OCI-LY3 (cell line): ENCODE results near the gene PIK3CD.
"Not testable (repeated sequence)": the region's sequence is repeated elsewhere in the genome, so short reads cannot be mapped to it uniquely, and the experiment has no call there.

ENCODE experiments used
- H2AFZ ChIP-seq: fragments of 200-600, 300-600 bp; shearing (Covaris generic); 2 replicates; pipeline ENCODE4 v1.6.0; 2014; ENCODE audit warnings: antibody characterized with exemption, low read depth, low read length
- H3K27ac ChIP-seq: fragments of 200-600, 300-600 bp; sonication (generic); 2 replicates; pipeline ENCODE4 v1.5.1; 2014; ENCODE audit warnings: mild to moderate bottlenecking, low read length, moderate library complexity, mixed read lengths
- H3K27me3 ChIP-seq: fragments of 200-600, 300-600 bp; sonication (generic); 2 replicates; pipeline ENCODE4 v1.6.1; 2014; ENCODE audit warnings: low read depth, low read length, mixed read lengths
- H3K36me3 ChIP-seq: fragments of 200-600, 300-600 bp; sonication (generic); replicated peaks from 2 replicates; pipeline ENCODE3; 2014; ENCODE audit warnings: low read depth, low read length, mixed read lengths
- H3K4me1 ChIP-seq: fragments of 300-600, 200-600 bp; sonication (generic); 2 replicates; pipeline ENCODE4 v1.6.1; 2014; ENCODE audit warnings: low read length, mixed read lengths
- H3K4me2 ChIP-seq: fragments of 200-600, 300-600 bp; sonication (generic); 2 replicates; pipeline ENCODE4 v1.6.1; 2014; ENCODE audit warnings: low read length, mixed read lengths
- H3K4me3 ChIP-seq: fragments of 300-600, 200-600 bp; sonication (generic); 2 replicates; pipeline ENCODE4 v1.5.1; 2014; ENCODE audit warnings: antibody characterized with exemption, mild to moderate bottlenecking, low read length, moderate library complexity
- H3K79me2 ChIP-seq: fragments of 300-600, 200-600 bp; shearing (Covaris generic); 2 replicates; pipeline ENCODE4 v1.6.1; 2014; ENCODE audit warnings: mild to moderate bottlenecking, low read length, mixed read lengths
- H3K9ac ChIP-seq: fragments of 300-600, 200-600 bp; shearing (Covaris generic); 2 replicates; pipeline ENCODE4 v1.6.0; 2014; ENCODE audit warnings: mild to moderate bottlenecking, low read length, moderate library complexity
- H3K9me3 ChIP-seq: fragments of 200-600, 300-600 bp; shearing (Covaris generic); 2 replicates; pipeline ENCODE4 v1.6.1; 2014; ENCODE audit warnings: low read length, mixed read lengths; ENCODE audit not compliant: insufficient read depth
- H4K20me1 ChIP-seq: fragments of 200-600, 300-600 bp; sonication (generic); 2 replicates; pipeline ENCODE4 v1.6.1; 2016; ENCODE audit warnings: low read length, mixed read lengths; ENCODE audit not compliant: insufficient read depth
- EZH2phosphoT487 ChIP-seq: fragments of 200-600 bp; shearing (Covaris generic); IDR thresholded peaks from 2 replicates; pipeline ENCODE4 v1.6.1; 2018; ENCODE audit warnings: antibody characterized with exemption, mixed run types, low read depth
- TF ChIP-seq, protein P1 (sequence below): fragments of 200-600, 300-600 bp; sonication (generic); IDR thresholded peaks from 2 replicates; pipeline ENCODE4 v1.5.1; 2014; ENCODE audit warnings: antibody characterized with exemption, low read length, low read depth

PIK3CD gene

DNA sequence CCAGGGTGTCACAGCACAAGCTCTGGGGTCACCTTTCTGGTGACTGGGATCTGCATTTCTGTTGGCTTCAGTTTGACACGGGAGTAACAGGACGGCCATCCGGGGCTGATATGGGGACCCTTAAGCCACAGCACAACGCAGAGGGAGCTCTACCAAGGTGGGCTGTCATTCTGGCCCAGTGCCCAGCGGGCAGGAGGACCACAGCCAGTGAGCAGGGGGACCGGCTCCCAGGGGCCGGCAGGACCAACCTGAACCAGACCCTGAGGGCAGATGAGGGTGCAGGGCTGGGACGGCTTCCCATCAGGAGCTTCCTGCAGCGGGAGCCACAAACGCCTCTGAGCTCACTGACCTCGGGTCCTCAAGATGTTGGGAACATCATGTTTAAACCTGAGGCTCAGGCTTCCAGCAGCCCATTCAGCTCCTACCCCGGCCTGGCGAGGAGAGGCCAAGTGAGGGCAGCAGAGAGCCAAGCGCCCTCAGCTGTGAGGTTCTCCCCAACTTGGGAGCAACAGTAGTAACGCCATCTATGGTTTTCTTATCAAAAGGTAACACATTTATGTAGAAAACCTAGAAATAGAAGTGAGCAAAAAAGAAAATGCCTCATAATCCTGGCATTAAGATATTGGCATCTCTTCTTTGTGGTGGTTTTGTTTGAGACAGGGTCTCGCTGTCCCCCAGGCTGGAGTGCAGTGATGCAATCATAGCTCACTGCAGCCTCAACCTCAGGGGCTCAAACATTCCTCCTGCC is 36.0 kb upstream of the PIK3CD start:
- Histone ChIP-seq H3K4me3 (no peak overlapping the region), H3K36me3 (no peaks in the 10 kb centered on the region), H2AFZ (no peak overlapping the region), H4K20me1 (no peaks in the 10 kb centered on the region), H3K4me1 (peaks cover 7% of the 10 kb centered on the region; the same call in 1 of the 2 replicates), H3K27ac (no peak overlapping the region), H3K4me2 (no peak overlapping the region), H3K79me2 (no peaks in the 10 kb centered on the region), H3K9ac (no peak overlapping the region), H3K9me3 (no peaks in the 10 kb centered on the region), H3K27me3 (no peaks in the 10 kb centered on the region)
- TF ChIP-seq EZH2phosphoT487: no peak
- TF ChIP-seq, protein P1, sequence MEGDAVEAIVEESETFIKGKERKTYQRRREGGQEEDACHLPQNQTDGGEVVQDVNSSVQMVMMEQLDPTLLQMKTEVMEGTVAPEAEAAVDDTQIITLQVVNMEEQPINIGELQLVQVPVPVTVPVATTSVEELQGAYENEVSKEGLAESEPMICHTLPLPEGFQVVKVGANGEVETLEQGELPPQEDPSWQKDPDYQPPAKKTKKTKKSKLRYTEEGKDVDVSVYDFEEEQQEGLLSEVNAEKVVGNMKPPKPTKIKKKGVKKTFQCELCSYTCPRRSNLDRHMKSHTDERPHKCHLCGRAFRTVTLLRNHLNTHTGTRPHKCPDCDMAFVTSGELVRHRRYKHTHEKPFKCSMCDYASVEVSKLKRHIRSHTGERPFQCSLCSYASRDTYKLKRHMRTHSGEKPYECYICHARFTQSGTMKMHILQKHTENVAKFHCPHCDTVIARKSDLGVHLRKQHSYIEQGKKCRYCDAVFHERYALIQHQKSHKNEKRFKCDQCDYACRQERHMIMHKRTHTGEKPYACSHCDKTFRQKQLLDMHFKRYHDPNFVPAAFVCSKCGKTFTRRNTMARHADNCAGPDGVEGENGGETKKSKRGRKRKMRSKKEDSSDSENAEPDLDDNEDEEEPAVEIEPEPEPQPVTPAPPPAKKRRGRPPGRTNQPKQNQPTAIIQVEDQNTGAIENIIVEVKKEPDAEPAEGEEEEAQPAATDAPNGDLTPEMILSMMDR: peak; percentile 76

DNA sequence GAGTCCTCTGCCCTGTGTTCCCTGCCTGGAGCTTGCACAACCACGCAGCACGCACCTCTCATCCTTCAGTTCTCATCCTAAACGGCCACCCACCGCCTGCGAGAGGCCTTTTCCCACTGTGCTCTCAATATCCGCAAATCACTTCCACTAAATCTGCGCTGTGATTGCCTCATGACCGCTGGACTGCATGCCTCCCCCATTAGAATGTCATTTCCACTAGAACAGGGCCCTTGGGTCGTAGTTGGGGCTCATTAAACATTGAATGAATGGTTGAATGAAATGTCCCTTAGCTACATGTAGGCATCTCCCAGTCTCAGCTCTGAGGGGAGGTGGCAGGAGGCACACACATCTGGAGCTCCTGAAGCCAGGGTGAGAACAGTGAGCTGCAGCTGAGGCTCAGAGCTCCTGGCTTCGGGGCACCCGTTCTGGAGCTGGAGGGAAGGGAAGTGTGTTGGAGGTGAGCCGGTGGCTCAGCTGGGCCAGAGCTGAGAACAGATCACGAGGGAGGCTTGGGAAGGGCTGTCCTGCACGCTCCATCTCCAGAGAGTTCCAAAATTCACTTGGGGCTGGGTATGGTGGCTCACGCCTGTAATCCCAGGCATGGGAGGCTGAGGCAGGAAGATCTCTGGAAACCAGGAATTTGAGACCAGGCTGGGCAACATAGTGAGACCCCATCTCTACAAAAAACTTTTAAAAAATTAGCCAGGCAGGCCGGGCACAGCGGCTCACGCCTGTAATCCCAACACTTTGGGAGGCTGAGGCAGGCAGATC is 32.4 kb upstream of the PIK3CD start:
- no peaks in the 10 kb centered on the region for H4K20me1 ChIP-seq

DNA sequence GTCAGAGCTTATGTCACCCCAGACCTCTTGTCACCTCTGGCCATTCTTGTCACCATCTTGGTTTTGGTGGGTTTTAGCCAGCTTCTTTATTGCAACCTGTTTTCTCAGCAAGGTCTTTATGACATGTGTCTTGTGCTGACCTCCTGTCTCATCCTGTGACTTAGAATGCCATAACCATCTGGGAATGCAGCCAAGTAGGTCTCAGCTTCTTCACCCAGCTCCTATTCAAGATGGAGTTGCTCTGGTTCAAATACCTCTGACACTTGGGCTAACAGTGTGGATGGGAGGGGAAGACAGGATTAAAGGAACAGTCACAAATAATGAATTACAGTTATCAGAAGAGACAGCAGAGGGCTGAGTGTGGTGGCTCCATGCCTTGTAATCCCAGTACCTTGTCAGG is 30.5 kb upstream of the PIK3CD start:
- Histone ChIP-seq H3K27me3 (no peaks in the 10 kb centered on the region), H3K79me2 (no peaks in the 10 kb centered on the region), H3K9ac (no peak overlapping the region), H4K20me1 (no peaks in the 10 kb centered on the region), H3K4me3 (no peak overlapping the region), H3K4me1 (peaks cover 15% of the 10 kb centered on the region), H3K27ac (no peak overlapping the region), H3K4me2 (no peak overlapping the region), H3K36me3 (no peaks in the 10 kb centered on the region), H3K9me3 (no peaks in the 10 kb centered on the region), H2AFZ (no peak overlapping the region)
- TF ChIP-seq, protein P1: no peak
- TF ChIP-seq EZH2phosphoT487: no peak

More for the DNA sequence above, 32.4 kb upstream of the PIK3CD start:
- TF ChIP-seq EZH2phosphoT487: no peak
- TF ChIP-seq, protein P1: no peak
- Histone ChIP-seq H3K4me3 (no peak overlapping the region), H2AFZ (no peak overlapping the region), H3K4me2 (no peak overlapping the region), H3K9me3 (no peaks in the 10 kb centered on the region), H3K27me3 (no peaks in the 10 kb centered on the region), H3K9ac (no peak overlapping the region), H3K27ac (no peak overlapping the region), H3K36me3 (no peaks in the 10 kb centered on the region), H3K4me1 (peaks cover 7% of the 10 kb centered on the region; the same call in 1 of the 2 replicates), H3K79me2 (no peaks in the 10 kb centered on the region)

DNA sequence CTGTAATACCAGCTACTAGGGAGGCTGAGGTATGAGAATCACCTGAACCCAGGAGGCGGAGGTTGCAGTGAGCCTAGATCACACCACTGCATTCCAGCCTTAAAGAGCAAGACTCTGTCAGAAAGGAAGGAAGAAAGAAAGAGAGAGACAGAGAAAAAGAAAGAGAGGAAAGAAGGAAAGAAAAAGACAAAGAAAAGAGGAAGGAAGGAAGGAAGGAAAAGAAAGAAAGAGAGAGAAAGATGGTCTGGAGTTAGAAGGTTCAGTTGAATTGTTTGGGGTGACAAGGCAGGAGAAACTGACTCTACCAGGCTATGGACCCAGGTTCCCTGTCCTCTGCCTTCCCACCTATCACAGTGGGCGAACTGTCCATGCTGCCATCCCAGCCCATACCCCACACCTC is 27.4 kb upstream of the PIK3CD start:
- Histone ChIP-seq H3K79me2 (peaks cover 8% of the 10 kb centered on the region), H3K9ac (no peak overlapping the region), H3K9me3 (no peaks in the 10 kb centered on the region), H3K4me2 (no peak overlapping the region), H4K20me1 (no peaks in the 10 kb centered on the region), H3K27ac (no peak overlapping the region), H2AFZ (no peak overlapping the region), H3K36me3 (no peaks in the 10 kb centered on the region), H3K27me3 (no peaks in the 10 kb centered on the region), H3K4me3 (no peak overlapping the region), H3K4me1 (peaks cover 36% of the 10 kb centered on the region)
- no peak for TF ChIP-seq EZH2phosphoT487
- TF ChIP-seq, protein P1: no peak

DNA sequence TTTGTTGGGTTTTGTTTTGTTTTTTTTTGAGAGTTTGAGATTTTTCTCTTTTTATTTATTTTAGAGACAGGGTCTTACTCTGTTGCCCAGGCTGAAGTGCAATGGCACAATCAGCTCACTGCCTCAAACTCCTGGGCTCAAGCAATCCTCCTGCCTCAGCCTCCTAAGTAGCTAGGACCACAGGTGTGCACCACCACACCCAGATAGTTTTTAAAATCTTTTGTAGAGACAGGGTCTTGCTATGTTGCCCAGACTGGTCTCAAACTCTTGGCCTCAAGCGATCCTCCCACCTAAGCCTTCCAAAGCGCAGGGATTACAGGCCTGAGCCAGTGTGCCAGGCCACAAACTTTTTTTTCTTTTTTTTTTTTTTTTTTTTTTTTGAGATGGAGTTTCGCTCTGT is 26.5 kb upstream of the PIK3CD start:
- Histone ChIP-seq H3K79me2 (peaks cover 11% of the 10 kb centered on the region), H3K4me1 (peaks cover 41% of the 10 kb centered on the region)
- H3K9ac ChIP-seq, H3K9me3 ChIP-seq, H3K27me3 ChIP-seq, H3K4me2 ChIP-seq, H3K36me3 ChIP-seq, H2AFZ ChIP-seq, H4K20me1 ChIP-seq, H3K27ac ChIP-seq, H3K4me3 ChIP-seq: not testable (repeated sequence)
